HG03575 (cell line): Measurements from ENCODE around the gene OGDHL.

ENCODE experiments used
- ATAC-seq: cut with Tn5 transposase; IDR thresholded peaks from one replicate; pipeline ENCODE4 v1.9.1; 2021; ENCODE audit not compliant: unreplicated experiment, insufficient number of reproducible peaks, low FRiP score; ENCODE audit errors: extremely low read depth

OGDHL gene

GRCh38 chr10:49709934-49710333 lies 52.2 kb downstream of the OGDHL start:
- ATAC-seq = no peak

DNA sequence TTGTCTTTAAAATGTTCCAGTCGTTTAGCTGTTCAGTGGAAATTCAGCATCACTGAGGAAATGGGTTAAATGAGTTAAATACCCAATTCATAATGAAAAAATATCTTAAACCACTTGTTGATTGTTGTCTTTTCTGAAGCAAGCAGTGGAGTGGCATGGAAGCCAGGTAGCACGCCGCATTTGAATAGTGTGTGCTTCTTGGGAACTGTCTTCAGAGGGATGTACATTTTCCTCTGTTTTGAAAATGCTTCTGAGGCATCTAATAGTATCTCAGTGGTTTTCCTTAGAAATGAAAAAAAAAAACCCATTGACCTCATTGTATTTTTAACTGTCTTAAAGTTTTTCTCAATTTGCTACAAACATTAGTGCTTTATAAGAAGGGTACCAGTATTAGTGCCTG lies 54.5 kb downstream of the OGDHL start:
- no peak for ATAC-seq

- no peak for ATAC-seq
Measured at GRCh38 chr10:49700997-49701396, 61.1 kb downstream of the OGDHL start.

- no peak for ATAC-seq
Measured at GRCh38 chr10:49700211-49700610, 61.9 kb downstream of the OGDHL start.

DNA sequence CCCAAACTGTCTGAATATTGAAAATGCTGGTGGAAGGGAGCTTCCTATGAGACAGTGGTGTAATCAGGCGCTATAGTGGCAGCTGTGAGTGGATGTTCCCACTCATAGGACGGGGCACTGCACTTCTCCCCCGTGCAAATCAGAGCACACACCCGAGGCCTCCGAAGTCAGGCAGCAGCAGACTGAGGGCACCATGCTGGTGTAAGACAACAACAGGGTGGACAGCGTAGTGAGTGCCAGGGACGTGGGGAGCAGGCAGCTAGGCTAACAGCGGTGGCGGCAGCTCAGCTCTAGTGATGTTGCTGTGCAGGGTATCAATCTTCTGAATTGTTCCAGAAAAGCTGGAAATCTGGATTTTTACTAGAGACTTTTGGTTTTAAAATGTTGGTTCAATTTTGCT lies 63.4 kb downstream of the OGDHL start:
- no peak for ATAC-seq

DNA sequence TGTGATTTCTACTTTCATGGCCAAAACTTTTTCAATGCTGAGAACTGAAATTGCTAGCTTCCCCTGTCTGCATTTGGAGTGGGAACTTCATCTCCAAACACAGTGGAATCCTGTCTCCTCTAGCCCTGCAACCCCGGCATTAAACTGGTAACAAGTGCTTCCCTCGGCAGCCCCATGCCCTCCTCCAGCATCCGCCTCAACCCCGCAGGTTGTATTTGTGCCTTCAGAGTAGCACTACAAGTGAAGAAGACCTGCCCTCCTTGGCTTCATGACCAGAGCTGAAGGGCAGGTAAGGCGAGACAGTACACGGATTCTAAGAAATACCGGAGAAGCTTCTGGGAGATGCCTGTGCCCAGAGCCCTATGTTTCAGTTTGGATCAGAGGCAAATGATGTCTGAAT lies 65.8 kb downstream of the OGDHL start:
- ATAC-seq = no peak

- no peak for ATAC-seq
Measured at GRCh38 chr10:49694466-49694865, 67.7 kb downstream of the OGDHL start.

DNA sequence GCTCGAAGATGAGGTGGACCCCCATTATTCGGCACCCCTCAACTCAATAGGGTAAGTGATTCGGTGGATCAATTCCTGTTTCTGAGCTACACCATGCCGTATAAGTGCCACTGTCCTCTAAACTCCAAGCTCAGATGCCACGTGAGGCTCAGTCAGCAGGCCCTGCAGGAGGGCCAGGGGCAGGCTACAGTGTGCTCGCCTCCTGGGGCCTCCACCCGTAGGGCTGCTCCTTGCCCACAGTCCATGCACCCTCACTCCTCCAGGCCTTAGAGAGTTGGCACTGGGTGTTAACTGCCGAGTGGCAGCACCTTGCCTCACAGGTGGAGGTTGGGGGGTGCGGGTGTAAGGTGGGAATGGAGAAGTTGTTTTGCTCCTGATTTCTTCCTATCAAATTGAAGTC lies 70.5 kb downstream of the OGDHL start:
- no peak for ATAC-seq

DNA sequence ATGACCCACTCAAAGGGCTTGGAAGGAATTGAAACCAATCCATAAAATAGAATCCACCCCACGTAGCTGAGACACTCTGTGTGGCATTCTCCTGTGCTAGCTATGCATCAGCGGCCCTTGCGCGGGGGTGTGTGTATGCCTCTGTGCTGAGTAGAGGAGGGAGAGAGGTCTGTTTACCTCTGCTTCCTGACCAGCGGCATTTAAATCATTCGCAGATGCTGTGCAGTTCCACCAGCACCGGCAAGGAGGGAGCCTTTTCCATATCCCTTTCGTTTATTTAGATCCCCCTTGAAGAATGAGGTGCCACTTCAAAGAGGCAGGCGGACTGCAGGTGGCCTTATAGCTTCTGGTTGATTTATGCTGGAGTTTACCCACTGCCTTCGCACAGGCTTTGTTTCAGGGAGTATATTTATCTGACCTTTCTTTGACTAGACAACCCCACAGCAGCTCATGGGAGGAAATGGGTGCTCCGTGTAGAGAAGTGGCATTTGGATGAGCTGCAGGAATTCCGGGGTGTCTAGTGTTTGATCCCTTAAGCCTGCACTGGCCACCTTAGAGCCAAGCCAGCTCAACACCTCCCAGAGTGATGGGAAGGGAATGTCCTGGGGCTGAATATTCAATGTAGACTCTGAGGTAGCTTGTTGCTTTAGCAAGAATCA lies 71.3 kb downstream of the OGDHL start:
- no peak for ATAC-seq

GRCh38 chr10:49689882-49690510 lies 72.1 kb downstream of the OGDHL start:
- ATAC-seq = no peak

DNA sequence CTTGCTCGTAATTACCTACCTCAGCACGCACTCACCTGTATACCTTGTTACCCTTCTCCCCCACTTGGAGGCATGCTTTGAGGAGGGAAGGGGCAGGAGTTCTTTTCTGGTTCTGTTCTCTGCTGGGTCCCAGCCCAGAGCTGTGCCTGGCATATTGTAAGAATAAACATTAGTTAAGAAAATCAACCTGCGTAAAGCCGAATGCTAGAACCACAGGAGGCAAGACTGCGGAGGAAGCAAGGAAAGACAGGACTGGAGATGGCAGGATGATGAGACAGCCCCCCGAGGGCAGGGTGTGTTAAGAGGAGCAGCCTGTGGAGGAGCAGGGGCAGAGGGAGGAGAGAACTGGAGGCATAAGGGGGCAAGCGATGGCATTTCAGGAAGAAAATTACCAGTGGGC lies 73.2 kb downstream of the OGDHL start:
- no peak for ATAC-seq

- ATAC-seq = no peak
Measured at GRCh38 chr10:49688261-49688846, 73.8 kb downstream of the OGDHL start.

DNA sequence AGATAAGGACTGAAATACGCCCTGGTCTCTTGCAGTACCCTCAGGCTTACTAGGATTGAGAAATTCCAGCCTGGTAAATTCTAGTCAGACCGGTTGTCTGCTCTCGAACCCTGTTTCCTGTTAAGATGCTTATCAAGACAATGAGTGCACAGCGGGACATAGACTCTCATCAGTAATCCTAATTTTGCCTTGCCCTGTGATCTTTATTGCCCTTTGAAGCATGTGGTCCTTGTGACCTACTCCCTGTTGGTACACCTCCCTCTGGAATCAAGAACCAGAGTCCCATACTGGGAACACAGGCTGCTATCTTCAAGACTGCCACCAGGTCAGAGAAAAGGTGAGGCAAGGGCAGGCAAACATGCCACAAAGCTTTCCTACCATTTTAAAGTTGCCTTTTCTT lies 75.5 kb downstream of the OGDHL start:
- ATAC-seq = no peak
